GM12878 (cell line): ENCODE data around the gene MAGI3. TPM values are rescaled to one million over a fixed set of nuclear protein-coding genes. Genes with fewer than 3 reads are reported as not detected.

Source experiments
- ATAC-seq: fragments of 200-7000 bp; cut with Tn5 transposase; 3 replicates; pipeline ENCODE4 v1.9.1; 2020; ENCODE audit warnings: mild to moderate bottlenecking, moderate library complexity
- BruUV-seq: library from RNA; stranded (reverse); fragments of 400-500 nt; replicated peaks from 2 replicates; lab custom pipeline; 2021; lab: Mats Ljungman, UMichigan
- CTCF ChIA-PET: fragments of 300-600 bp; sonication (Branson Sonifier 250); formaldehyde crosslinking; extraction: SDS; loops from one replicate; lab custom pipeline; 2021; ENCODE audit warnings: inconsistent platforms; lab: Yijun Ruan, JAX
- POLR2A ChIA-PET: fragments of 350-600 bp; formaldehyde crosslinking; extraction: SDS; loops from one replicate; lab custom pipeline; 2021; ENCODE audit warnings: inconsistent platforms; lab: Charles Lee
- RAD21 ChIA-PET: fragments of 300-600 bp; sonication (Branson Sonifier 250); formaldehyde crosslinking; loops from one replicate; lab custom pipeline; 2023; ENCODE audit warnings: antibody characterized with exemption; ENCODE audit not compliant: unreplicated experiment; lab: Charles Lee
- SMC1A ChIA-PET: fragments of 300-600 bp; sonication (Branson Sonifier 250); formaldehyde crosslinking; loops from one replicate; lab custom pipeline; 2023; ENCODE audit not compliant: unreplicated experiment, uncharacterized antibody; lab: Charles Lee
- DNase-seq: peaks from one replicate; pipeline ENCODE4 v3.0.0-alpha.2; 2011; ENCODE audit warnings: low read depth, low spot score
- FAIRE-seq: peaks from 3 replicates; lab custom pipeline; 2011; peaks lifted over from hg19 to GRCh38; lab: Jason Lieb, UNC
- H2AFZ ChIP-seq: 2 replicates; pipeline ENCODE4 v1.6.0; 2011; ENCODE audit warnings: low read depth, low read length, control low read depth; ENCODE audit not compliant: control insufficient read depth
- H3K27ac ChIP-seq: 2 replicates; pipeline ENCODE4 v1.5.1; 2011; ENCODE audit warnings: control low read depth; ENCODE audit not compliant: control insufficient read depth, insufficient read depth
- H3K27me3 ChIP-seq, 2 experiments: replicated peaks in 1 of 2; 2 replicates each; pipeline versions ENCODE4 v1.6.0 to v1.6.1; 2011; ENCODE audit warnings: low read length in 1 of 2; ENCODE audit not compliant: control insufficient read depth in 2 of 2, insufficient read depth in 2 of 2
- H3K36me3 ChIP-seq, 2 experiments: 2 replicates each; pipeline ENCODE4 v1.5.1; 2011; ENCODE audit warnings: low read length in 1 of 2; ENCODE audit not compliant: control insufficient read depth in 2 of 2, insufficient read depth in 2 of 2
- H3K4me1 ChIP-seq: 2 replicates; pipeline ENCODE4 v1.6.1; 2011; ENCODE audit warnings: mild to moderate bottlenecking, low read length, moderate library complexity, mixed read lengths; ENCODE audit not compliant: control insufficient read depth, insufficient read depth
- H3K4me2 ChIP-seq: 2 replicates; pipeline ENCODE4 v1.6.0; 2011; ENCODE audit warnings: control low read depth; ENCODE audit not compliant: control insufficient read depth, insufficient read depth
- H3K4me3 ChIP-seq: fragments of 200-600 bp; sonication (generic); 2 replicates; pipeline ENCODE4 v1.5.1; 2016
- H3K79me2 ChIP-seq: 2 replicates; pipeline ENCODE4 v1.6.0; 2011; ENCODE audit warnings: low read length; ENCODE audit not compliant: control insufficient read depth, insufficient read depth
- H3K9ac ChIP-seq: 2 replicates; pipeline ENCODE4 v1.8.0; 2011; ENCODE audit warnings: low read length, control low read depth, mixed read lengths; ENCODE audit not compliant: control insufficient read depth, insufficient read depth
- H3K9me3 ChIP-seq: replicated peaks from 3 replicates; pipeline ENCODE4 v1.5.1; 2011; ENCODE audit warnings: mild to moderate bottlenecking, low read length; ENCODE audit not compliant: control insufficient read depth, insufficient read depth
- H4K20me1 ChIP-seq: 2 replicates; pipeline ENCODE4 v1.6.0; 2011; ENCODE audit not compliant: control insufficient read depth, insufficient read depth
- FOS ChIP-seq: IDR thresholded peaks from 3 replicates; pipeline ENCODE4 v1.6.1; 2011; ENCODE audit warnings: borderline replicate concordance; ENCODE audit not compliant: insufficient read length; ENCODE audit errors: extremely low read depth
- KDM1A ChIP-seq: fragments of 200-600 bp; sonication (generic); IDR thresholded peaks from 2 replicates; pipeline ENCODE4 v1.6.1; 2016; ENCODE audit warnings: borderline replicate concordance
- MEF2A ChIP-seq: IDR thresholded peaks from 2 replicates; pipeline ENCODE4 v1.6.1; 2011; ENCODE audit warnings: low read depth, mild to moderate bottlenecking, low read length, moderate library complexity; ENCODE audit not compliant: insufficient read depth
- MLLT1 ChIP-seq: fragments of 450-650 bp; IDR thresholded peaks from 2 replicates; pipeline ENCODE4 v1.6.1; 2016; ENCODE audit warnings: mild to moderate bottlenecking
- PAX8 ChIP-seq: fragments of 450-650 bp; IDR thresholded peaks from 2 replicates; pipeline ENCODE4 v1.6.1; 2017; ENCODE audit warnings: mild to moderate bottlenecking, moderate library complexity
- RB1 ChIP-seq: fragments of 450-650 bp; formaldehyde crosslinking; IDR thresholded peaks from 2 replicates; pipeline ENCODE4 v1.6.1; 2017; ENCODE audit warnings: mild to moderate bottlenecking, borderline replicate concordance
- SRF ChIP-seq, 2 experiments: IDR thresholded peaks; 2 replicates each; pipeline ENCODE4 v1.6.1; 2011; ENCODE audit warnings: low read depth in 2 of 2, low read length in 2 of 2, mild to moderate bottlenecking in 1 of 2, moderate library complexity in 1 of 2
- TBL1XR1 ChIP-seq: IDR thresholded peaks from 2 replicates; pipeline ENCODE4 v1.6.1; 2012; ENCODE audit warnings: low read depth, low read length, improper control_type of control experiment
- ZBED1 ChIP-seq: IDR thresholded peaks from 2 replicates; pipeline ENCODE4 v1.6.1; 2016; ENCODE audit warnings: borderline replicate concordance
- WGBS: methylation state at CpG from one replicate; pipeline ENCODE4 v1.1.6; 2016; ENCODE audit warnings: low lambda C conversion rate; ENCODE audit not compliant: insufficient replicate concordance, insufficient coverage; ENCODE audit errors: missing lambda C conversion rate; 5-methylcytosine and 5-hydroxymethylcytosine counted together
- in situ Hi-C: fragments of 300-500 bp; cut with MboI; formaldehyde crosslinking; loops from 9 replicates; pipeline ENCODE4 v1.14.3; 2018; ENCODE audit warnings: mixed read lengths
- intact Hi-C: fragments of 100-400 bp; cut with micrococcal nuclease; formaldehyde crosslinking; loops from one replicate; pipeline ENCODE4 v1.14.2; 2022; ENCODE audit not compliant: unreplicated experiment
- polyA plus RNA-seq, 11 experiments: library from polyadenylated mRNA; depleted of rRNA in 4 of 11; unstranded in 6 of 11; stranded (reverse) in 5 of 11; fragments of >200 nt; fragmentation: Nextera tagmentation in 4 of 11; fragmentation: Illumina TruSeq in 1 of 11; extraction: Ambion mirVana in 4 of 11; extraction: Trizol in 1 of 11; gene quantifications; 1 replicate in 1 of 11; 2 replicates in 10 of 11; pipeline versions ENCODE4 v1.2.1 to v1.2.3, GENCODE V29; 2011 to 2016; ENCODE audit warnings: inconsistent platforms in 2 of 11, missing spikeins in 2 of 11, low read depth in 1 of 11
- total RNA-seq, 4 experiments: library from RNA; depleted of rRNA in 3 of 4; stranded (reverse); fragments of >200 nt in 3 of 4; fragmentation: Illumina TruSeq in 1 of 4; extraction: Trizol in 1 of 4; gene quantifications; 2 replicates each; pipeline versions ENCODE4 v1.2.1 to v1.2.3, GENCODE V29; 2013 to 2021
- TF ChIP-seq, protein P1 (sequence below), 3 experiments: IDR thresholded peaks in 2 of 3; conservative IDR thresholded peaks in 1 of 3; 2 replicates each; pipeline ENCODE4 v1.5.1; 2011; ENCODE audit warnings: low read depth in 3 of 3, low read length in 3 of 3, mild to moderate bottlenecking in 3 of 3, control low read depth in 2 of 3, moderate library complexity in 2 of 3, inconsistent platforms in 1 of 3, mixed read lengths in 1 of 3; ENCODE audit not compliant: control insufficient read depth in 2 of 3, insufficient read depth in 1 of 3; ENCODE audit errors: extremely low read depth in 1 of 3
- TF ChIP-seq, protein P2 (sequence below): fragments of 150-350 bp; IDR thresholded peaks from 2 replicates; pipeline ENCODE4 v1.6.1; 2014; ENCODE audit warnings: mild to moderate bottlenecking, low read depth, low read length

The MAGI3 gene
- total and polyA plus RNA-seq, 10 of the 15 experiments (the other 5 are each of a cell fraction or from before 2014, with no cell fraction given) = 0.17 to 0.65 (median 0.32) TPM

- Histone ChIP-seq H3K4me1 (no peaks in the 10 kb centered on the region), H3K9ac (no peak overlapping the region), H3K27ac (no peak overlapping the region), H3K4me3 (no peak overlapping the region), H4K20me1 (no peaks in the 10 kb centered on the region), H3K36me3 (no peaks in the 10 kb centered on the region), H3K4me2 (no peak overlapping the region), H3K27me3 (no peaks in the 10 kb centered on the region), H3K79me2 (no peaks in the 10 kb centered on the region), H3K9me3 (no peaks in the 10 kb centered on the region), H2AFZ (no peak overlapping the region)
- ChIA-PET CTCF (interaction anchor here (1.2 to 1.5 kb wide), 2 partner anchors 529 to 530 kb away, joined by 4 read pairs; no protein-coding TSS in a partner anchor), RAD21 (interaction anchor here (0.6 kb wide), 1 partner anchor 529 kb away, joined by 3 read pairs; no protein-coding TSS in a partner anchor), POLR2A (interaction anchor here (0.6 kb wide), 1 partner anchor 9 kb away, joined by 4 read pairs; no protein-coding TSS in a partner anchor), SMC1A (interaction anchor here (0.6 to 0.9 kb wide), 2 partner anchors 9 to 1178 kb away, joined by 3 read pairs; no protein-coding TSS in a partner anchor)
- 96% methylated on average over 1 of the region's 1 CpG for WGBS
- BruUV-seq = no TSS peak
- ATAC-seq (no peak), FAIRE-seq (no peak), DNase-seq (no peak)
- intact Hi-C loops (no loop called here), in situ Hi-C loops (loop anchor here (10.0 kb wide), 1 partner anchor 785 kb away; no protein-coding TSS in a partner anchor)
- TF ChIP-seq ZBED1 = no peak
- TF ChIP-seq, protein P1, sequence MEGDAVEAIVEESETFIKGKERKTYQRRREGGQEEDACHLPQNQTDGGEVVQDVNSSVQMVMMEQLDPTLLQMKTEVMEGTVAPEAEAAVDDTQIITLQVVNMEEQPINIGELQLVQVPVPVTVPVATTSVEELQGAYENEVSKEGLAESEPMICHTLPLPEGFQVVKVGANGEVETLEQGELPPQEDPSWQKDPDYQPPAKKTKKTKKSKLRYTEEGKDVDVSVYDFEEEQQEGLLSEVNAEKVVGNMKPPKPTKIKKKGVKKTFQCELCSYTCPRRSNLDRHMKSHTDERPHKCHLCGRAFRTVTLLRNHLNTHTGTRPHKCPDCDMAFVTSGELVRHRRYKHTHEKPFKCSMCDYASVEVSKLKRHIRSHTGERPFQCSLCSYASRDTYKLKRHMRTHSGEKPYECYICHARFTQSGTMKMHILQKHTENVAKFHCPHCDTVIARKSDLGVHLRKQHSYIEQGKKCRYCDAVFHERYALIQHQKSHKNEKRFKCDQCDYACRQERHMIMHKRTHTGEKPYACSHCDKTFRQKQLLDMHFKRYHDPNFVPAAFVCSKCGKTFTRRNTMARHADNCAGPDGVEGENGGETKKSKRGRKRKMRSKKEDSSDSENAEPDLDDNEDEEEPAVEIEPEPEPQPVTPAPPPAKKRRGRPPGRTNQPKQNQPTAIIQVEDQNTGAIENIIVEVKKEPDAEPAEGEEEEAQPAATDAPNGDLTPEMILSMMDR (IDR thresholded peaks at IDR 0.05 in 2 of 3, conservative IDR thresholded peaks at IDR 0.05 in 1 of 3; ENCODE audit: control insufficient read depth in 2 of 3, extremely low read depth in 1 of 3, insufficient read depth in 1 of 3, low read depth in 3 of 3, low read length in 3 of 3) = peak in 1 of 3 experiments; percentile 16; a peak in 1 of 6 replicates
These were observed 279.7 kb downstream of the MAGI3 start for GRCh38 chr1:113669988-113670387.

- Histone ChIP-seq H3K4me1 (no peaks in the 10 kb centered on the region), H3K9ac (no peak overlapping the region), H3K36me3 (no peaks in the 10 kb centered on the region), H3K27me3 (no peaks in the 10 kb centered on the region), H3K4me2 (no peak overlapping the region), H3K4me3 (no peak overlapping the region), H2AFZ (no peak overlapping the region), H4K20me1 (no peaks in the 10 kb centered on the region), H3K79me2 (no peaks in the 10 kb centered on the region), H3K27ac (no peak overlapping the region), H3K9me3 (no peaks in the 10 kb centered on the region)
- intact Hi-C loops = no loop called here
- ChIA-PET RAD21 (no interaction called here), SMC1A (no interaction called here), POLR2A (no interaction called here), CTCF (interaction anchor here (1.2 to 1.5 kb wide), 2 partner anchors 530 to 531 kb away, joined by 4 read pairs; no protein-coding TSS in a partner anchor)
- no peak for ATAC-seq
- FAIRE-seq = no peak
- BruUV-seq = no TSS peak
- no peak for DNase-seq
- in situ Hi-C loops = loop anchor here (10.0 kb wide), 1 partner anchor 786 kb away; no protein-coding TSS in a partner anchor
- WGBS = 100% methylated on average over 1 of the region's 1 CpG
- TF ChIP-seq KDM1A = no peak
- no peak for TF ChIP-seq PAX8
- no peak for TF ChIP-seq TBL1XR1
- no peak for TF ChIP-seq RB1
- TF ChIP-seq, protein P2, sequence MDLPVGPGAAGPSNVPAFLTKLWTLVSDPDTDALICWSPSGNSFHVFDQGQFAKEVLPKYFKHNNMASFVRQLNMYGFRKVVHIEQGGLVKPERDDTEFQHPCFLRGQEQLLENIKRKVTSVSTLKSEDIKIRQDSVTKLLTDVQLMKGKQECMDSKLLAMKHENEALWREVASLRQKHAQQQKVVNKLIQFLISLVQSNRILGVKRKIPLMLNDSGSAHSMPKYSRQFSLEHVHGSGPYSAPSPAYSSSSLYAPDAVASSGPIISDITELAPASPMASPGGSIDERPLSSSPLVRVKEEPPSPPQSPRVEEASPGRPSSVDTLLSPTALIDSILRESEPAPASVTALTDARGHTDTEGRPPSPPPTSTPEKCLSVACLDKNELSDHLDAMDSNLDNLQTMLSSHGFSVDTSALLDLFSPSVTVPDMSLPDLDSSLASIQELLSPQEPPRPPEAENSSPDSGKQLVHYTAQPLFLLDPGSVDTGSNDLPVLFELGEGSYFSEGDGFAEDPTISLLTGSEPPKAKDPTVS = no peak
- TF ChIP-seq SRF (IDR thresholded peaks at IDR 0.05; ENCODE audit: low read depth in 2 of 2, low read length in 2 of 2) = no peak
- no peak for TF ChIP-seq MLLT1
- no peak for TF ChIP-seq MEF2A
- TF ChIP-seq FOS = no peak
These were observed 280.3 kb downstream of the MAGI3 start for GRCh38 chr1:113670650-113671049.
